H9 (cell line): ENCODE data around the gene ALDH1A2. TPM values are rescaled to one million over a fixed set of nuclear protein-coding genes. Genes with fewer than 3 reads are reported as not detected.

Source experiments
- DNase-seq: peaks from one replicate; pipeline ENCODE4 v3.0.0-alpha.2; 2017
- H2AFZ ChIP-seq: one replicate; pipeline ENCODE4 v1.6.1; 2013; ENCODE audit warnings: mild to moderate bottlenecking, low read length, control low read depth, moderate library complexity
- H2AK5ac ChIP-seq: 2 replicates; pipeline ENCODE4 v1.6.1; 2013; ENCODE audit warnings: low read length, control low read depth, mixed read lengths; ENCODE audit not compliant: insufficient read length
- H2BK120ac ChIP-seq: one replicate; pipeline ENCODE4 v1.6.1; 2013; ENCODE audit warnings: low read depth, mild to moderate bottlenecking, low read length, control low read depth, inconsistent platforms; ENCODE audit not compliant: poor library complexity, severe bottlenecking
- H2BK12ac ChIP-seq: 2 replicates; pipeline ENCODE4 v1.6.1; 2013; ENCODE audit warnings: low read length, control low read depth, mixed read lengths, low read depth; ENCODE audit not compliant: insufficient read length
- H2BK15ac ChIP-seq: 2 replicates; pipeline ENCODE4 v1.6.1; 2013; ENCODE audit warnings: low read depth, low read length, control low read depth
- H2BK20ac ChIP-seq: one replicate; pipeline ENCODE4 v1.6.1; 2013; ENCODE audit warnings: low read depth, mild to moderate bottlenecking, low read length, control low read depth, inconsistent platforms; ENCODE audit not compliant: poor library complexity, severe bottlenecking
- H2BK5ac ChIP-seq: 2 replicates; pipeline ENCODE4 v1.6.1; 2013; ENCODE audit warnings: low read length, control low read depth, mixed read lengths; ENCODE audit not compliant: insufficient read length
- H3K14ac ChIP-seq: 2 replicates; pipeline ENCODE4 v1.6.1; 2013; ENCODE audit warnings: low read length, control low read depth; ENCODE audit not compliant: insufficient read depth
- H3K18ac ChIP-seq: 2 replicates; pipeline ENCODE4 v1.6.1; 2013; ENCODE audit warnings: low read depth, mild to moderate bottlenecking, mixed read lengths, low read length, control low read depth; ENCODE audit not compliant: insufficient read length
- H3K23ac ChIP-seq: 2 replicates; pipeline ENCODE4 v1.6.1; 2013; ENCODE audit warnings: low read length, control low read depth, mixed read lengths, low read depth; ENCODE audit not compliant: insufficient read length
- H3K23me2 ChIP-seq: 2 replicates; pipeline ENCODE4 v1.6.1; 2013; ENCODE audit warnings: low read depth, mild to moderate bottlenecking, mixed read lengths, low read length, control low read depth; ENCODE audit not compliant: insufficient read length, poor library complexity, severe bottlenecking
- H3K27ac ChIP-seq: 2 replicates; pipeline ENCODE4 v1.5.1; 2013; ENCODE audit warnings: low read length, control low read depth, mixed read lengths, low read depth; ENCODE audit not compliant: insufficient read length
- H3K27me3 ChIP-seq: 2 replicates; pipeline ENCODE4 v1.6.1; 2013; ENCODE audit warnings: low read length, control low read depth, inconsistent platforms; ENCODE audit not compliant: insufficient read depth
- H3K4ac ChIP-seq: 2 replicates; pipeline ENCODE4 v1.6.1; 2013; ENCODE audit warnings: low read depth, mild to moderate bottlenecking, control low read depth, inconsistent platforms, low read length, moderate library complexity
- H3K4me1 ChIP-seq: 2 replicates; pipeline ENCODE4 v1.6.1; 2013; ENCODE audit warnings: low read length, control low read depth, inconsistent platforms; ENCODE audit not compliant: insufficient read depth
- H3K4me2 ChIP-seq: 2 replicates; pipeline ENCODE4 v1.6.1; 2013; ENCODE audit warnings: low read length, control low read depth, mixed read lengths; ENCODE audit not compliant: insufficient read length, insufficient read depth
- H3K56ac ChIP-seq: 2 replicates; pipeline ENCODE4 v1.6.1; 2013; ENCODE audit warnings: low read depth, mild to moderate bottlenecking, mixed read lengths, low read length, control low read depth; ENCODE audit not compliant: insufficient read length
- H3K79me1 ChIP-seq: 2 replicates; pipeline ENCODE4 v1.6.1; 2013; ENCODE audit warnings: low read depth, mild to moderate bottlenecking, moderate library complexity, low read length, control low read depth, inconsistent platforms; ENCODE audit not compliant: insufficient read depth, poor library complexity, severe bottlenecking
- H3K79me2 ChIP-seq: 2 replicates; pipeline ENCODE4 v1.6.1; 2013; ENCODE audit warnings: low read length, control low read depth, inconsistent platforms; ENCODE audit not compliant: insufficient read depth
- H3K9ac ChIP-seq: 2 replicates; pipeline ENCODE4 v1.6.1; 2013; ENCODE audit warnings: low read length, control low read depth, mixed read lengths; ENCODE audit not compliant: insufficient read length; ENCODE audit errors: extremely low read depth
- H3K9me3 ChIP-seq: one replicate; pipeline ENCODE4 v1.6.1; 2013; ENCODE audit warnings: low read depth, low read length, inconsistent platforms; ENCODE audit not compliant: control insufficient read depth
- H3T11ph ChIP-seq: one replicate; pipeline ENCODE4 v1.6.1; 2013; ENCODE audit warnings: mild to moderate bottlenecking, low read length, control low read depth, inconsistent platforms
- H4K20me1 ChIP-seq: one replicate; pipeline ENCODE4 v1.6.1; 2013; ENCODE audit not compliant: control insufficient read depth, insufficient read length, insufficient read depth
- H4K5ac ChIP-seq: 2 replicates; pipeline ENCODE4 v1.6.1; 2013; ENCODE audit warnings: low read depth, mild to moderate bottlenecking, mixed read lengths, low read length, control low read depth; ENCODE audit not compliant: insufficient read length
- H4K8ac ChIP-seq: replicated peaks from 2 replicates; pipeline ENCODE4 v1.6.1; 2013; ENCODE audit warnings: low read length, control low read depth, mixed read lengths, low read depth; ENCODE audit not compliant: insufficient read length
- H4K91ac ChIP-seq: 2 replicates; pipeline ENCODE4 v1.6.1; 2013; ENCODE audit warnings: low read depth, mild to moderate bottlenecking, moderate library complexity, mixed read lengths, low read length, control low read depth; ENCODE audit not compliant: insufficient read length
- H3K27ac Mint-ChIP-seq, 3 experiments: 2 replicates in 2 of 3; 3 replicates in 1 of 3; pipeline ENCODE4 v1.8.0; 2020 to 2021; ENCODE audit warnings: mixed read lengths in 3 of 3, mild to moderate bottlenecking in 1 of 3, moderate library complexity in 1 of 3
- H3K27me3 Mint-ChIP-seq: 2 replicates; pipeline ENCODE4 v1.8.0; 2021; ENCODE audit warnings: low read depth, mild to moderate bottlenecking, moderate library complexity, mixed read lengths
- H3K36me3 Mint-ChIP-seq, 3 experiments: 2 replicates in 2 of 3; 3 replicates in 1 of 3; pipeline ENCODE4 v1.8.0; 2020 to 2021; ENCODE audit warnings: low read depth in 3 of 3, mixed read lengths in 3 of 3; ENCODE audit not compliant: insufficient read depth in 1 of 3
- H3K4me1 Mint-ChIP-seq, 2 experiments: 2 replicates each; pipeline ENCODE4 v1.8.0; 2020; ENCODE audit warnings: mixed read lengths in 2 of 2
- H3K4me3 Mint-ChIP-seq, 2 experiments: 2 replicates in 1 of 2; 3 replicates in 1 of 2; pipeline ENCODE4 v1.8.0; 2020 to 2021; ENCODE audit warnings: mild to moderate bottlenecking in 2 of 2, mixed read lengths in 2 of 2, moderate library complexity in 1 of 2
- H3K9me3 Mint-ChIP-seq, 2 experiments: 2 replicates in 1 of 2; 3 replicates in 1 of 2; pipeline ENCODE4 v1.8.0; 2020; ENCODE audit warnings: mild to moderate bottlenecking in 2 of 2, mixed read lengths in 2 of 2, moderate library complexity in 1 of 2
- WGBS: extraction: QIAGEN DNeasy Blood & Tissue Kit; methylation state at CpG from one replicate; pipeline ENCODE4 v1.1.7; 2013; ENCODE audit warnings: missing lambda C conversion rate, low lambda C conversion rate, mixed read lengths; ENCODE audit not compliant: insufficient read length; ENCODE audit errors: extremely low coverage; 5-methylcytosine and 5-hydroxymethylcytosine counted together
- total RNA-seq: library from RNA; stranded (reverse); gene quantifications from 2 replicates; pipeline ENCODE4 v1.2.1, GENCODE V29; 2021
- TF ChIP-seq, protein P1 (sequence below): fragments of 200-600 bp; sonication (generic); conservative IDR thresholded peaks from 3 replicates; pipeline ENCODE4 v1.8.0; 2021; ENCODE audit warnings: antibody characterized with exemption, mild to moderate bottlenecking

The ALDH1A2 gene
- total RNA-seq, 1 experiment from 2014 or later, result 0.72 TPM

DNA sequence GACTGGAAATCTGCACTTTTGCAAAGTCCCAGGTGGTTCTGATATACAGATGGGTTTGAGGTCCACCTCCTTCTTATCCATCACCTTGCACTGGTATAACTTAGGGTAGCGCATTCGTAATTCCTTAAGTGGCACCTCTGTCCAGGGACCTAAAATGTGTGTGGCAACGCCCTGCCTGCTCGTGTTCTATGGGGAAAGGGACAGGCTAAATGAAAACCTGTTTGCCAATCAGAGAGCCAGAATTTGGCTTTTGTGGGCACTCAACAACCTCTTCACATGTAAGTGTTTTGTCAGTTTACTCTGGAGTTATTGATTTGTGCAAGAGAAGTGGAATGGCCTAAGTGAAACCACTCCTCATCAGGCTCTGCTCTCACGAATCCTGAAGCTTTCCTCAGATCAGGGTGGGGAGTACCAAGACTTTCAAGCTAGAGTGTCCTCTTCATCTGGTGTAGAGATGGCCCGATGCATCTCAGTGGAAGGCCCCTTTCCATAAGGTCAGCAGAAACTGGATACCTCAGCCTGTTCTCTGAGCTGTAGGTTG is 138.3 kb downstream of the ALDH1A2 start:
- H3K56ac ChIP-seq, result no peak overlapping the region
- H3T11ph ChIP-seq, result no peak overlapping the region
- peaks cover under 1% of the 10 kb centered on the region; the same call in 1 of the 2 replicates for H3K4me1 ChIP-seq
- H2BK120ac ChIP-seq, result no peak overlapping the region
- no peaks in the 10 kb centered on the region for H3K79me2 ChIP-seq
- H3K18ac ChIP-seq, result no peak overlapping the region
- H2AFZ ChIP-seq, result no peak overlapping the region
- no peak overlapping the region for H3K4ac ChIP-seq
- Mint-ChIP-seq H3K36me3 (no peaks in the 10 kb centered on the region), H3K4me1 (peaks cover 1 to 4% of the 10 kb centered on the region in 2 experiments; a peak in 2 of 4 replicates), H3K9me3 (no peaks in the 10 kb centered on the region), H3K27ac (no peak overlapping the region), H3K4me3 (no peak overlapping the region), H3K27me3 (peaks cover 3% of the 10 kb centered on the region; the same call in 1 of the 2 replicates)
- no peak for DNase-seq
- no peak overlapping the region for H3K27ac ChIP-seq
- no peak overlapping the region for H2BK20ac ChIP-seq
- H3K23me2 ChIP-seq, result no peaks in the 10 kb centered on the region
- H3K79me1 ChIP-seq, result no peaks in the 10 kb centered on the region
- no peaks in the 10 kb centered on the region for H4K20me1 ChIP-seq
- no peak overlapping the region for H2AK5ac ChIP-seq
- no peak overlapping the region for H4K8ac ChIP-seq
- H3K4me2 ChIP-seq, result no peak overlapping the region
- H3K9me3 ChIP-seq, result no peaks in the 10 kb centered on the region
- H4K91ac ChIP-seq, result no peak overlapping the region
- H2BK12ac ChIP-seq, result no peak overlapping the region
- TF ChIP-seq, protein P1, sequence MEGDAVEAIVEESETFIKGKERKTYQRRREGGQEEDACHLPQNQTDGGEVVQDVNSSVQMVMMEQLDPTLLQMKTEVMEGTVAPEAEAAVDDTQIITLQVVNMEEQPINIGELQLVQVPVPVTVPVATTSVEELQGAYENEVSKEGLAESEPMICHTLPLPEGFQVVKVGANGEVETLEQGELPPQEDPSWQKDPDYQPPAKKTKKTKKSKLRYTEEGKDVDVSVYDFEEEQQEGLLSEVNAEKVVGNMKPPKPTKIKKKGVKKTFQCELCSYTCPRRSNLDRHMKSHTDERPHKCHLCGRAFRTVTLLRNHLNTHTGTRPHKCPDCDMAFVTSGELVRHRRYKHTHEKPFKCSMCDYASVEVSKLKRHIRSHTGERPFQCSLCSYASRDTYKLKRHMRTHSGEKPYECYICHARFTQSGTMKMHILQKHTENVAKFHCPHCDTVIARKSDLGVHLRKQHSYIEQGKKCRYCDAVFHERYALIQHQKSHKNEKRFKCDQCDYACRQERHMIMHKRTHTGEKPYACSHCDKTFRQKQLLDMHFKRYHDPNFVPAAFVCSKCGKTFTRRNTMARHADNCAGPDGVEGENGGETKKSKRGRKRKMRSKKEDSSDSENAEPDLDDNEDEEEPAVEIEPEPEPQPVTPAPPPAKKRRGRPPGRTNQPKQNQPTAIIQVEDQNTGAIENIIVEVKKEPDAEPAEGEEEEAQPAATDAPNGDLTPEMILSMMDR, result no peak
- H2BK15ac ChIP-seq, result no peak overlapping the region
- no CpG with 5 or more reads among the region's 6 CpGs for WGBS
- no peak overlapping the region for H3K14ac ChIP-seq
- no peak overlapping the region for H3K23ac ChIP-seq
- no peak overlapping the region for H3K9ac ChIP-seq
- H2BK5ac ChIP-seq, result no peak overlapping the region
- H3K27me3 ChIP-seq, result no peaks in the 10 kb centered on the region
- H4K5ac ChIP-seq, result no peak overlapping the region
